Mucosa of descending colon (tissue), 3 donors: Measurements from ENCODE around the gene ADIPOR2. TPM values are rescaled to one million over a fixed set of nuclear protein-coding genes. Genes with fewer than 3 reads are reported as not detected.
"Not testable (repeated sequence)": the region's sequence is repeated elsewhere in the genome, so short reads cannot be mapped to it uniquely, and the experiment has no call there.

Experiments
- ATAC-seq: fragments of 200-7000 bp; cut with Tn5 transposase; one replicate; pipeline ENCODE4 v1.9.1; 2020; ENCODE audit warnings: mild to moderate bottlenecking, moderate library complexity
- DNase-seq, 3 donors: peaks; one replicate each; pipeline ENCODE4 v3.0.0-alpha.2; 2020
- H3K36me3 ChIP-seq: fragments of 200-600 bp; one replicate; pipeline ENCODE4 v1.8.0; 2021; ENCODE audit warnings: low read depth, mild to moderate bottlenecking
- H3K4me1 ChIP-seq: fragments of 200-600 bp; one replicate; pipeline ENCODE4 v1.8.0; 2021; ENCODE audit warnings: low read depth, mild to moderate bottlenecking
- H3K4me3 ChIP-seq: fragments of 200-600 bp; one replicate; pipeline ENCODE4 v1.8.0; 2021; ENCODE audit warnings: mild to moderate bottlenecking
- H3K9me3 ChIP-seq: fragments of 200-600 bp; one replicate; pipeline ENCODE4 v1.8.0; 2021; ENCODE audit warnings: mild to moderate bottlenecking
- CTCF ChIP-seq: fragments of 200-600 bp; IDR thresholded peaks from one replicate; pipeline ENCODE4 v1.8.0; 2022; ENCODE audit warnings: antibody characterized with exemption, mild to moderate bottlenecking
- intact Hi-C, 2 donors: fragments of 100-400 bp; cut with DNase I in 1 of 2; cut with micrococcal nuclease in 1 of 2; formaldehyde crosslinking; loops; one replicate each; pipeline versions ENCODE4 v1.11.0 to v1.11.1; 2022; cut with DNase I, micrococcal nuclease
- total RNA-seq, 3 donors: library from RNA; stranded (reverse); fragmentation: NEBNext Ultra II Directional in 2 of 3; extraction: Animal tissue kit (Norgen Biotek cat#: 25700) in 2 of 3; gene quantifications; one replicate each; pipeline versions ENCODE4 v1.2.1 to v1.2.4, GENCODE V29; 2021 to 2023
- donor health status: DM: no; HTN: no; CAD: no; lungs with moderate emphysema.
- donor health status: DM: no; HTN: no; CAD: no.
- donor health status: DM: no; HTN: yes; CAD: no.

ADIPOR2 gene
- total RNA-seq, 3 donors from 2014 or later: 76.1 to 119 (median 98.5) TPM

DNA sequence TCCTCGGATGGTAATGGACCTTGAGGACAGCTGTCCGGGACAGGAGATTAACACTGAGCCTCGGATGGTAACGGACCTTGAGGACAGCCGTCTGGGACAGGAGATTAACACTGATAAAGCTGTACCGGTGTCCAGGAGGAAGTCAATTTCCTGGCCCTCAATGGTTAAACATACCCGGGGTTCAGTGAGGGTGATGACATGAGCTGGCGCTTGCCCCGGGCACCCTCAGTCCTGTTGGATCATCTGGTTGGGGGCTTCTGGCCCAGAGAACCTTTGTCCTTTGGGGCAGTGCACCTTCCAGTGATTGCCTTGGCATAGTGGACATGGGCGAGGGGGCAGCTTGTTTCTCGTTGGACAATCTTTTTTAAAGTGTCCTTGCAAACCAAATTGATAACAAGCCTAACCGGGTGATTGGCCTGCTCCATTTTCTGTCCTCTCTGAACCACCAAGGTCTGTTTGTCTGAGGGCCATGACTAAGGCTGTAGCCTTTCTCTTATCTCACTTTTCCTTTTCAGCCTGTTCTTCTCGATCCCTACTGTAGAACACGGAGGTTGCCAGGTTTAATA, 23.0 kb downstream of the ADIPOR2 start:
- H3K4me1 ChIP-seq, intact Hi-C loops, H3K36me3 ChIP-seq, ATAC-seq, H3K9me3 ChIP-seq, H3K4me3 ChIP-seq, DNase-seq: not testable (repeated sequence)

- H3K4me3 ChIP-seq, H3K36me3 ChIP-seq, intact Hi-C loops, H3K9me3 ChIP-seq, ATAC-seq, DNase-seq: not testable (repeated sequence)
- H3K4me1 ChIP-seq: peaks cover 16% of the 10 kb centered on the region
Observed at GRCh38 chr12:1715459-1715858, 24.6 kb downstream of the ADIPOR2 start.

- Histone ChIP-seq H3K4me3 (no peak overlapping the region), H3K36me3 (no peaks in the 10 kb centered on the region), H3K4me1 (peaks cover 16% of the 10 kb centered on the region), H3K9me3 (no peaks in the 10 kb centered on the region)
- DNase-seq (no peak), ATAC-seq (no peak)
- intact Hi-C loops: no loop called here
- no peak for TF ChIP-seq CTCF
Observed at GRCh38 chr12:1716215-1716862, 25.5 kb downstream of the ADIPOR2 start.

- DNase-seq (no peak), ATAC-seq (no peak)
- intact Hi-C loops: no loop called here
- Histone ChIP-seq H3K4me1 (peaks cover 16% of the 10 kb centered on the region), H3K36me3 (no peaks in the 10 kb centered on the region), H3K9me3 (no peaks in the 10 kb centered on the region), H3K4me3 (no peak overlapping the region)
- no peak for TF ChIP-seq CTCF
Observed at GRCh38 chr12:1716911-1717310, 26.0 kb downstream of the ADIPOR2 start.

DNA sequence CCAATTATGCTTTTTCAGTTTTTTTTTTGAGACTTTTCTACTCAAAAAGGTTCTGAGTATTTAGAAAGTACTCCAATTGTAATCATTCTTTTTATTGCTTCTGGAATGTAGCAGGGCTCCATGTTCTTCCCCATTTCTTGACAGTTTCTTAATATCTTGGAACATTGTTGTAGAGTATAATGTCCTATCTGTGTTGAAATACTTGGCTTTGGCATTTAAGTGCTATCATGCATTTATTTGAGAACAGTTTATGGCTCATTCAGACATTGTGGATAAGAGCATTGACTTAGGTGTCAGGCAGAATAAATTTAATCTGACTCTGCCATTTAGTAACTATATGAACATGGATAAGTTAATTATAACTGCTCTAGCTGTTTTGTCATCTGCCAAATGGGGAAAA, 28.3 kb downstream of the ADIPOR2 start:
- no peak overlapping the region for H3K4me3 ChIP-seq
- ATAC-seq: peak; percentile 69

DNA sequence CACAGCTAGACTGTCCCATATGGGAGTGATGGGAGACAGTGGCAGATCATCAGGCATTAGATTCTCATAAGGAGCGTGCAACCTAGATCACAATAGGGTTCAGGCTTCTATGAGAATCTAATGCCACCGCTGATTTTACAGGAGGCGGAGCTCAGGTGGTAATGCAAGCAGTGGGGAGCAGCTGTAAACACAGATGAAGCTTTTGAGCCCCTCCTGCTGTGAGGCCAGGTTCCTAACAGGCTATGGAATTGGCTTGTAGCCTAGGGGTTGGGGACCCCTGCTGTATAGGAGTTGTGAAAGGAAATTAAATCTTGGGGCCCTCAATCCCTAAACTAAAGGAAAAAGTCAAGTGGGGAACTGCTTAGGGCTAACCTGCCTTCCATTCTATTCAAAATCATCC, 29.6 kb downstream of the ADIPOR2 start:
- no peak for TF ChIP-seq CTCF
- Histone ChIP-seq H3K4me3 (no peak overlapping the region), H3K4me1 (peaks cover 16% of the 10 kb centered on the region), H3K9me3 (no peaks in the 10 kb centered on the region), H3K36me3 (no peaks in the 10 kb centered on the region)
- ATAC-seq: no peak
- DNase-seq: no peak
- intact Hi-C loops: no loop called here

More for the DNA sequence above, 28.3 kb downstream of the ADIPOR2 start:
- H3K9me3 ChIP-seq: no peaks in the 10 kb centered on the region
- peaks cover 16% of the 10 kb centered on the region for H3K4me1 ChIP-seq
- H3K36me3 ChIP-seq: no peaks in the 10 kb centered on the region
- no peak for TF ChIP-seq CTCF
- intact Hi-C loops: no loop called here
- no peak for DNase-seq
